ENCODE results near the gene GPRC6A. TPM values are rescaled to one million over a fixed set of nuclear protein-coding genes. Genes with fewer than 3 reads are reported as not detected.

GPRC6A gene
- total RNA-seq, 1 experiment from 2014 or later, result not detected

GRCh38 chr6:116763048-116763447, 65.8 kb downstream of the GPRC6A start:
- H3K9me3 ChIP-seq (ENCODE audit: low read depth, low read length, poor library complexity, severe bottlenecking), result no peaks in the 10 kb centered on the region
- CTCF ChIA-PET, result no interaction called here
- H3K27me3 ChIP-seq (replicated peaks; ENCODE audit: insufficient read depth, low read depth, low read length, poor library complexity), result no peaks in the 10 kb centered on the region
- H3K4me1 ChIP-seq (ENCODE audit: insufficient read depth, low read length, poor library complexity, severe bottlenecking), result peaks cover 8% of the 10 kb centered on the region
- no peaks in the 10 kb centered on the region for H3K36me3 ChIP-seq (ENCODE audit: insufficient read depth, low read length, poor library complexity, severe bottlenecking)
- H3K27ac ChIP-seq (ENCODE audit: low read depth, low read length, poor library complexity, severe bottlenecking), result no peak overlapping the region
- H3K4me3 ChIP-seq (ENCODE audit: low read depth, low read length, poor library complexity, severe bottlenecking), result no peak overlapping the region
- DNase-seq (ENCODE audit: low spot score), result no peak
- TF ChIP-seq EZH2 (IDR thresholded peaks at IDR 0.05; ENCODE audit: borderline replicate concordance, low read depth, low read length, poor library complexity, severe bottlenecking) (no peak), CTCF (conservative IDR thresholded peaks at IDR 0.05; ENCODE audit: low read depth, low read length) (no peak)
- intact Hi-C loops (cut with micrococcal nuclease; ENCODE audit: unreplicated experiment), result no loop called here
- no TSS peak for BruUV-seq (replicated peaks)
- POLR2A ChIA-PET (ENCODE audit: low non-redundant PET), result interaction anchor here (0.6 kb wide), 1 partner anchor 140 kb away, joined by 3 read pairs; no protein-coding TSS in a partner anchor

- CTCF ChIA-PET, result no interaction called here
- peaks cover 8% of the 10 kb centered on the region for H3K4me1 ChIP-seq (ENCODE audit: insufficient read depth, low read length, poor library complexity, severe bottlenecking)
Observed at GRCh38 chr6:116762235-116762634, 66.6 kb downstream of the GPRC6A start.

GRCh38 chr6:116761779-116762178, 67.1 kb downstream of the GPRC6A start:
- POLR2A ChIA-PET (ENCODE audit: low non-redundant PET), result no interaction called here
- no TSS peak for BruUV-seq (replicated peaks)
- peaks cover 8% of the 10 kb centered on the region for H3K4me1 ChIP-seq (ENCODE audit: insufficient read depth, low read length, poor library complexity, severe bottlenecking)
- H3K36me3 ChIP-seq (ENCODE audit: insufficient read depth, low read length, poor library complexity, severe bottlenecking), result no peaks in the 10 kb centered on the region
- TF ChIP-seq CTCF (conservative IDR thresholded peaks at IDR 0.05; ENCODE audit: low read depth, low read length) (no peak), EZH2 (IDR thresholded peaks at IDR 0.05; ENCODE audit: borderline replicate concordance, low read depth, low read length, poor library complexity, severe bottlenecking) (no peak)
- CTCF ChIA-PET, result no interaction called here
- DNase-seq (ENCODE audit: low spot score), result no peak
- intact Hi-C loops (cut with micrococcal nuclease; ENCODE audit: unreplicated experiment), result no loop called here
- no peak overlapping the region for H3K27ac ChIP-seq (ENCODE audit: low read depth, low read length, poor library complexity, severe bottlenecking)
- H3K4me3 ChIP-seq (ENCODE audit: low read depth, low read length, poor library complexity, severe bottlenecking), result no peak overlapping the region
- H3K27me3 ChIP-seq (replicated peaks; ENCODE audit: insufficient read depth, low read depth, low read length, poor library complexity), result no peaks in the 10 kb centered on the region
- H3K9me3 ChIP-seq (ENCODE audit: low read depth, low read length, poor library complexity, severe bottlenecking), result no peaks in the 10 kb centered on the region

More at GRCh38 chr6:116762235-116762634, 66.6 kb downstream of the GPRC6A start:
- Histone ChIP-seq H3K36me3 (ENCODE audit: insufficient read depth, low read length, poor library complexity, severe bottlenecking) (no peaks in the 10 kb centered on the region), H3K9me3 (ENCODE audit: low read depth, low read length, poor library complexity, severe bottlenecking) (no peaks in the 10 kb centered on the region), H3K27me3 (replicated peaks; ENCODE audit: insufficient read depth, low read depth, low read length, poor library complexity) (no peaks in the 10 kb centered on the region), H3K4me3 (ENCODE audit: low read depth, low read length, poor library complexity, severe bottlenecking) (no peak overlapping the region), H3K27ac (ENCODE audit: low read depth, low read length, poor library complexity, severe bottlenecking) (no peak overlapping the region)
- intact Hi-C loops (cut with micrococcal nuclease; ENCODE audit: unreplicated experiment), result no loop called here
- BruUV-seq (replicated peaks), result no TSS peak
- no peak for DNase-seq (ENCODE audit: low spot score)
- POLR2A ChIA-PET (ENCODE audit: low non-redundant PET), result no interaction called here
- no peak for TF ChIP-seq EZH2 (IDR thresholded peaks at IDR 0.05; ENCODE audit: borderline replicate concordance, low read depth, low read length, poor library complexity, severe bottlenecking)
- no peak for TF ChIP-seq CTCF (conservative IDR thresholded peaks at IDR 0.05; ENCODE audit: low read depth, low read length)

All from A673 (cell line).